HG03039 (cell line): ENCODE measurements around the gene VEGFA.

Experiments
- ATAC-seq: cut with Tn5 transposase; IDR thresholded peaks from one replicate; pipeline ENCODE4 v1.9.1; 2021; ENCODE audit warnings: mild to moderate bottlenecking, moderate library complexity; ENCODE audit not compliant: unreplicated experiment

VEGFA gene

DNA sequence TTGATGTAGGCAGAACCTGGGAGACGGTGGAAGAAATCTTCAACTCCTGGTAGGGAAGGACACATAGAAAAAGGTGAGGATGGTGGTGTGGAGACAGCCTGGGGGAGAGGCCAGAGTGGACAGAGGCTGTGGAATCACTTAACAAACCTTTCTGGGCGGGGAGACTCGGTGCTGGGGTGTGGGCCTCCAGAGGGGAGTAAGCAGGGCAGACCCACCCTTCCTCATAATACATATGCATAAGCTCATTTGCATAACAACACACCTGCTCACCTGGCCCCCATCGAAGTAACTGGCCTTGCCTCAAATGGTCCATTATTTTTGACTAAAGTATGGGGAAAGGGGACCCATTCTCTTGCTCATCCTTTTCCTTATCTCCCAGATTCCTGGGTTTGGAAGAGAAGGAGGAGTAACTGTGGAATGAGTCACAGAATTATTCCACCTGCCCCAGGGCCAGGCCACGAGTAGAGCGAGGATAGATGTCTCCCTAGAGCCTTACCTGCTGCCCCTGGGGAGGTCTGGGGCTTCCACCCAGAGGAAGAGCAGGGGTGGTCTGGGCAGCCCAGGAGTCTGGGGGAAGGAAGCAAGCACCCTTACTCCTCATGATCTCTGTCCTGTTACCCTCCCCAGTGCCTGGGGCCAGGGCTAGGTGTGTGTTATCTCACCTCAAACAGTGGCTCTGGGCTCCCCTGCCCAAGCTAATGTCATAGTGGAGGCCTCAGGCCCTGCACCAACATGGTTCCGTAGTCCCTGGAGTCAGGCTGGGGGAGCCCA lies 10.7 kb upstream of the VEGFA start:
- ATAC-seq, result no peak

DNA sequence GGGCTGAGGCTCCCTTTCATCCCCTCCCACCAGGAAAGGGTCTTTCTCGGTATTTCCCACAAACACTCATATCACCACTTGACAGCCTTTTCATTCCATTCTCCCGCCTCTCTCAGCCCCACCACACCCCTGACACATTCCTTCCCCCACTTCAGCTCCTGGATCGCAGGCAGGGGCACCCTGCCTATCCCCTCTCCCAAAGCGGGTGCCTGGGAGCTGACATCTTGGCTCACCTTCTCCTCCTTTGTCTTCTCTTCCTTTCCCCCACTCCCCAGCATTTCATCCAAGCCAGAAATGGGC lies 10.2 kb upstream of the VEGFA start:
- ATAC-seq, result no peak

DNA sequence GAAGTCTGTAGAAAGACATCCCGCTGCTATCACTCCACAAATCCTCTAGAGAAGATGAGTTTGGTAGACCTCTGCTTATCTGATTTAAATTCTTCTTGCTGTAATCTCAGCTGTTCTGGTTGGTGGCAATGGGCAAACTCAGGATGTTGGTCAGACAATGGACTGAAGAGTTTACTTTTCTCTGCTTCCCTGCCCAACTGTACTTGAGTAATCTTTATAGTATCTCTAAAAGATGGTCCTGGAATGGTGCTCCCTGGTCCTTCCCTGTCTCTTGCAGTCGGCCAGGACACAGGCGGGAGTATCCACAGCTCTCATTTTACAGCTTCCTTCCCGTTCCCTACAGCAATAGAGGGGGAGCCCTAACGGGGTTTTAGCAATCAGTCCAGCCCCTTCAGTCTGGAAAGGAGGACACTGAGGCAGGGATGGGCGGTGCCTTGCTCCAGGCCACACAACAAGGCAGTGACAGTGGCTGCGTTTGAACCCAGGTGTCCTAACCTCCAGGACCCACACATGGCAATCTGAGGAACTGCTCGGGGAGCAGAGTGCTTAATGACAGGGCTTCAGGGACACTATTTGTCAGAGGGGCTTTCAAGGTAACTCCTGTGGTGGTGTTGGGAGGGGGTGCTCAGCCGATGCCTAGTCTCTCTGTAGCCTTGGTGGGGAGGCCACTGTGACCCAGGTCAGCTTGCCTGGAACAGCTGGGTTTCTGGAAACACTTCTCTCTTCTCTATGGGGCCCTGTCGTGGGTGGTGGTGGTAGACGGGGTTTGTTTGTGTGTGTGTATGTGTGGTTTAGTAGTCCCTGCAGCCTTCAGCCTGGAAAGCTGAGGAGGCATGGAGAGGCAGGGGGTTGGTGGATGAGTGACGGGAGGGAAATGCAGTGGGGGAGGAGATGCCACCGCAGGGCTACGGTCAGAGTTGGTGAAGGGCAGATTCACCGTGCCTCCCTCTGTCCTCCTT lies 9.5 kb upstream of the VEGFA start:
- ATAC-seq, result no peak

DNA sequence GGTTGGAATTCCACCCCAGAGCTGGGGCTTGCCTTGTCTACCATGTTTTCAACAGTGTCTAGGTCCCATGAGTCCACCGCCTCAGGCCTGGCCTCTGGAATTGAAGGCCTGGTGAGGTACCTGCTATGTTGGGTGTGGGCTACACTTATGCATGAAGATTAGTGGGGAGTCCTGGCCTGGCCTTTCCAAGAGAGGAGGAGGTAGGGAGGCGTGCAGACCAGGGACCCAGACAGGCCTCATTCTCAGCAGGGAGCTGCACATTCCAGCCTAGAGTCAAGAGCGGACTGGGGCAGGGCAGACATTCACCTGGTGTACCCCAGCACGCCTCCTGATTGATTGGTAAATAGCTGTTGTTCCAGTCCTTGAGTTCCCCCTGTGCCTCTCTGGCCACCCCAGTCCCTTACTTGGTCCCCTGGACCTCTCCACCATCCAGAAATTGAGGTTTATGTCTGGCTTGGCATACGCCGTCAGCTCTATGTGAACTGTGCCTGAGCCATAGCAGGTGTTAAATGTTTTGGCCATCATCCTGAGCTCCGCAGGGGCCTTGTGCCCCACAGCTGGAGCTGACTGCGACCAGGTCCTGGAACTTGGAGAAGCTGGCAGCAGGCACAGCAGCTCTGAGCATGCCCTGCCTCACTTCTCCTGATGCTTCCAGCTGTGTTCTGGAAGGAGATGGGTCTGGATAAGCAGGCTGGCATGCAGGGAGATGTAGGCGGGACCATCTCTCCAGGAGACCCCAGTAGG lies 8.2 kb upstream of the VEGFA start:
- ATAC-seq, result no peak

DNA sequence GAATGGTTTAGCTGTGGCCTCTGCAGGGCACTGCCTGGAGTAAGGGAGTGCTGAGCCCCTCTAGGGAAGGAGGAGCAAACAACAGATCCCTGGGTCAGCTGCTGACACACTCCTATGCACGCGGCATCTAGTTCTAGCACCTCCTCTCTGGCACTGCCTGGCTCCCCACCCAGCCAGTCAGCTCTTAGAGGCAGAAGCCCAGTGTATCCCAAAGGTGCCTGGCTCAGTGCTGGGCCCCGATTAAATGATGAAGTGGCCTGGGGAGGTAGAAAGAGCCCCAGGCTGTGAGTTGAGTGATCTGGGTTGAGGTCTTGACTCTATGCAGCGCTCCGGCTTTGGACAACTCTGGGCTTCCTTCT lies 7.6 kb upstream of the VEGFA start:
- no peak for ATAC-seq

DNA sequence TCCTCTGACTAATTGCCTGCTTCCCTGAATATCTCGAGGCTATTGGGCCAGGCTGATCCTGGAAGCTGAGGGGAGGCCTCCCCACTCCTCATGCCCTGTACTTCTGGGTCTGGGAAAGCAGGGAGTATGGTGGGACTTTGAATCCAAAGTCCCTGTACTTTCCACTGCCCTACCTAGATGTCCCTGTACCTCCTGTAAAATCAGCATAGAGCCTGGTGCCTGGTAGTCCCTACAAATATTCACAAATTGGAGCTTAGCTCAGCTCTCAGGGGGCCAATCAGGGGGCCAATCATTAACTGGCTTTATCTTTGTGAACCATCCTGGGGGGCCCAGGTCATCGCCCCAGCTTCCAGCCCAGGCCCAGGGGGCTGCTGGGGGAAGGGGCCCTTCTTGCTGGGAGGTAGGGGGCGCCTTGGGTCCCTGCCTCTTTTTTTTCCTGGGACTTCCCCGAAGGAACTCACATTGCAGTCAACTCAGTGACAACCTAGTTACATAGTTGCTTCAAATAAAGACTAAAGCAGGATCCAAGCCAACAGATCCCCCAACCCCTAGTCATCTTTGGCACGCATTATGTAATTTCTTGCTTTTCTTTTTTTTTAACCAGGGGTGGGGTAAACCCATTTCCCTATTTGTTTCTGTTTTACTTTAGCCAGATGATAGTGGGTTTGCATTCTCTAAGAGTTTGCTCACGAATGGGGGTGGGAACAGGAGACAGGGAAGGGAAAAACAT lies 6.9 kb upstream of the VEGFA start:
- no peak for ATAC-seq

DNA sequence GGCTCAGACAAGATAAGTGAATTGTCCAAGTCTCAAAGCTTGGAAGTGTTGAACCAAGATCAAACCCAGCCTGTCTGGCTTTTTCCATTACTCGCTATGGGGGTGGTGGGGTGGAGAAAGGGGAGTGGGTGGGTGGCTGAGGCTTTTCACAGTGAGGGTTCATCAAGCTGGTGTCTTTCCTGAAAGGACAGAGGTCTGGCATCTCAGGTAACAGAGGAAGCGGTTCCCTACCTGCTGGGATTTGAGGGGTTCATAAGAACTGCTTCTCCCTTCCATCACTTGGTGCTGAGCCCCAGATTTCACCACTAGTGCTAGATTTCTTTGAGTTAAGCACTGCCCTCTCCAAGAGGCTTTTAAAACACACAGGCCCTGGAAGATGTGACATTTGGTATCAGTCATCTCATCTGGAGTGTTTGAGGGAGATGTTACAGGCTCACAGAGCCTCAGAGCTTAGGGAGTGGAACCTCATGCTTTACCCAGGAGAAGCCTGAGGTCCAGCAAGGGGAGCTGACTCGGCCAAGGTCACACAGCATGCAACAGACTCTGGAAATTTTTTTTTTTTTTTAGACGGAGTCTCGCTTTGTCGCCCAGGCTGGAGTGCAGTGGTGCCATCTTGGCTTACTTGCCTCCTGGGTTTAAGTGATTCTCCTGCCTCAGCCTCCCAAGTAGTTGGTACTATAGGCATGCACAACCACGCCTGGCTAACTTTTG lies 6.0 kb upstream of the VEGFA start:
- ATAC-seq, result no peak

DNA sequence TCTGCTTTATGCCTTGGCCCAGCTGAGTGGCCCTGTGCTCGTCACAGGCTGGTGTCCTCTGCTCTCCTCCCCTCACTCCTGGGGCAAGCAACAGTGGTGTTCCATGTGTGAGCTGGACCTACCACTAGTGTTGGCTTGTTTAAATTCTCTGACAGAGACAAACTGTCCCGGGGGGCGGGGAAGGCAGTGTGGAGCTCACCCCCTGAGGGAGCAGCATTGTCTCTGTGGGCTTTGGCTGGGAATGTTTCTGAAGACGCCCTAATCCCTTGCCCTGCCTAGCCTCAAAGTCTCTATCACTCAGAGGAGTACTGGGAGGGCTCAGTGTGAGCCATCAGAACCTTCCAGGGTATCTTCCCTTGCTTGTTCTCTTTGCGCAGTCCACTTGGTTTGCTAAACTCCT lies 5.2 kb upstream of the VEGFA start:
- no peak for ATAC-seq

DNA sequence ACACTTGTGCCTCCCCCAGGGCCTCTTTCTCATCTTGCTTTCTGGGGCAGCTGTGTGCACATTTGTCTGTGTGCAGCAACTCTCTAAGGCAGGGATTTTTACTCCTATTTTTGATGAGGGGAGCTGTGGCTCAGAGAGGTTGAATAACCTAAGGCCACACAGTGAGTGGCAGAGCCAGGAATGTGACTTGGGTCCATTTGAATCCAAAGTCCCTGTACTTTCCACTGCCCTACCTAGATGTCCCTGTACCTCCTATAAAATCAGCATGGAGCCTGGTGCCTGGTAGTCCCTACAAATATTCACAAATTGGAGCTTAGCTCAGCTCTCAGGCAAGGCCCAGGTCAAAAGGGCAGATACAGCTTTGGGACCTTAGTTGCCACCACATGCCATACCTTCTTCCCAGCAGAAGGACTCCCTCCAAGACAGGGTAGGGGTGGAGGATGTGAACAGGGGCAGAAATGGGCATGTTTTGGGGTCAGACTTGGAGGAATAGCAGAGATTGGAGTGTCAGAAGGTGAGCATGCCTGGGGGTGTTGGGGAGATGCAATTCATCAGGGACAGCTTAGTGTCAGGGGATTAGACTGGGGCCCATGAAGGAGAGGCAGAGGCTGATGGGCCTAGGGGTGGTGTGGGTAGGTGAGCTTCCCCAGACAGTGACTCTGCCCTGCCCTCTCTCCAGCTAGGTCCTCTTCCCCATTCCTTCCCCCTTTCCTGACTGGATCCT lies 4.1 kb upstream of the VEGFA start:
- no peak for ATAC-seq

DNA sequence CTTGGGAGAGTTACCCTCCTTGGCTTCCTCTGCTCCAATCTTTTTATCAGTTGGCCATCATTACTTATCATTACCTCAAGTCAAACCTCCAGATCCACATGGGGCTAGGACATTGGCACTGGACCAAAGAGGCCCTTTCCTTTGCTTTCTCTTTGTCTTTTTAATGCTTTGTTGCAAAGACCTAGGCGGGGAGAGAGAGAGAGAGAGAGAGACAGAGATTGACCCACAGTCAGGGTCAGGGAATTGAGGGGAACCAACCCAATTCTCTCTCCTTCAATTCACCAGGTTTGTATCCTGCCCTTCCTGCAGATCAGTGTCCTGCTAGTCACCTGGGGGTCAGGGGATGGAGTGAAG lies 3.5 kb upstream of the VEGFA start:
- no peak for ATAC-seq

DNA sequence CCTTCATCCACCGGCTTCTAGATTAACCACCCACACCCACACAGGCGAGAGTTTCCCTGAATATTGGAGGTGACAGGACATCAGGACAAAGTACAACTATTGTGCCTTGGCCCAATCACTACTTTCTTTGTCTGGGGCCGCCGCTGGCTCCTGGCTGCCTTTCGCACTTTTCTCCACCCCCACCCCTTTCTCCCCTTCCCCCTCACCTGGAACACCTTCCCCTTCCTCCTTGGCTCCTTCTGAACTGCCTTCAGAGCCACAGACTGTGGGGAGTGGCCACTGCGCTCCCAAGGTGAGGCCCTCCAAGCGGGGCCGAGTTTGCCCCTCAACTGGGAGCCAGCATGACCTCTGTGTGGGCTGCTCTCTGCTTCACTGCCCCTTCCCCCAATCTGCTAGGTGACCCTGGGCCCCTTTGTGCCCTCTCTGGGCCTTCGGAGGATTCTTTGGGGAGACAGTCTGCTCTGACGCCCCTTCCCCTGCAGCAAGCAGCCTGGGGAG lies 3.0 kb upstream of the VEGFA start:
- ATAC-seq, result no peak

DNA sequence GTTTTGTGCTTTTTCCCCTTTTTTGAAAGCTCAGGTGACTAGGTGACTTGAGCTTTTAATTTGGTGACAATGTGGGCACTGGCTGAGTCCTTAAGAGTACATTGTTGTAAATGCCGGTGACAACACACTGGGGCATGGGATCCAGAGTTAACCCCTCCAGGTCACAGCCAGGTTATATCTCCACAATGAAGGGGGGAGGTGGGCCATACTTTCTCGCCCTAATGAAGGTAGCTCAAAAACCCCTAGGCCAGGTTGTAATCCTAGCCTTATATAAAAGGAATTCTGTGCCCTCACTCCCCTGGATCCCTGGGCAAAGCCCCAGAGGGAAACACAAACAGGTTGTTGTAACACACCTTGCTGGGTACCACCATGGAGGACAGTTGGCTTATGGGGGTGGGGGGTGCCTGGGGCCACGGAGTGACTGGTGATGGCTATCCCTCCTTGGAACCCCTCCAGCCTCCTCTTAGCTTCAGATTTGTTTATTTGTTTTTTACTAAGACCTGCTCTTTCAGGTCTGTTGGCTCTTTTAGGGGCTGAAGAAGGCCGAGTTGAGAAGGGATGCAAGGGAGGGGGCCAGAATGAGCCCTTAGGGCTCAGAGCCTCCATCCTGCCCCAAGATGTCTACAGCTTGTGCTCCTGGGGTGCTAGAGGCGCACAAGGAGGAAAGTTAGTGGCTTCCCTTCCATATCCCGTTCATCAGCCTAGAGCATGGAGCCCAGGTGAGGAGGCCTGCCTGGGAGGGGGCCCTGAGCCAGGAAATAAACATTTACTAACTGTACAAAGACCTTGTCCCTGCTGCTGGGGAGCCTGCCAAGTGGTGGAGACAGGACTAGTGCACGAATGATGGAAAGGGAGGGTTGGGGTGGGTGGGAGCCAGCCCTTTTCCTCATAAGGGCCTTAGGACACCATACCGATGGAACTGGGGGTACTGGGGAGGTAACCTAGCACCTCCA lies 2.2 kb upstream of the VEGFA start:
- ATAC-seq, result no peak

DNA sequence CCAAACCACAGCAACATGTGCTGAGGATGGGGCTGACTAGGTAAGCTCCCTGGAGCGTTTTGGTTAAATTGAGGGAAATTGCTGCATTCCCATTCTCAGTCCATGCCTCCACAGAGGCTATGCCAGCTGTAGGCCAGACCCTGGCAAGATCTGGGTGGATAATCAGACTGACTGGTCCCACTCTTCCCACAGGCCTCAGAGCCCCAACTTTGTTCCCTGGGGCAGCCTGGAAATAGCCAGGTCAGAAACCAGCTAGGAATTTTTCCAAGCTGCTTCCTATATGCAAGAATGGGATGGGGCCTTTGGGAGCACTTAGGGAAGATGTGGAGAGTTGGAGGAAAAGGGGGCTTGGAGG lies 1.5 kb upstream of the VEGFA start:
- ATAC-seq, result no peak

DNA sequence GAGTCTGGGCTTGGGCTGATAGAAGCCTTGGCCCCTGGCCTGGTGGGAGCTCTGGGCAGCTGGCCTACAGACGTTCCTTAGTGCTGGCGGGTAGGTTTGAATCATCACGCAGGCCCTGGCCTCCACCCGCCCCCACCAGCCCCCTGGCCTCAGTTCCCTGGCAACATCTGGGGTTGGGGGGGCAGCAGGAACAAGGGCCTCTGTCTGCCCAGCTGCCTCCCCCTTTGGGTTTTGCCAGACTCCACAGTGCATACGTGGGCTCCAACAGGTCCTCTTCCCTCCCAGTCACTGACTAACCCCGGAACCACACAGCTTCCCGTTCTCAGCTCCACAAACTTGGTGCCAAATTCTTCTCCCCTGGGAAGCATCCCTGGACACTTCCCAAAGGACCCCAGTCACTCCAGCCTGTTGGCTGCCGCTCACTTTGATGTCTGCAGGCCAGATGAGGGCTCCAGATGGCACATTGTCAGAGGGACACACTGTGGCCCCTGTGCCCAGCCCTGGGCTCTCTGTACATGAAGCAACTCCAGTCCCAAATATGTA lies 957 bp upstream of the VEGFA start:
- no peak for ATAC-seq

DNA sequence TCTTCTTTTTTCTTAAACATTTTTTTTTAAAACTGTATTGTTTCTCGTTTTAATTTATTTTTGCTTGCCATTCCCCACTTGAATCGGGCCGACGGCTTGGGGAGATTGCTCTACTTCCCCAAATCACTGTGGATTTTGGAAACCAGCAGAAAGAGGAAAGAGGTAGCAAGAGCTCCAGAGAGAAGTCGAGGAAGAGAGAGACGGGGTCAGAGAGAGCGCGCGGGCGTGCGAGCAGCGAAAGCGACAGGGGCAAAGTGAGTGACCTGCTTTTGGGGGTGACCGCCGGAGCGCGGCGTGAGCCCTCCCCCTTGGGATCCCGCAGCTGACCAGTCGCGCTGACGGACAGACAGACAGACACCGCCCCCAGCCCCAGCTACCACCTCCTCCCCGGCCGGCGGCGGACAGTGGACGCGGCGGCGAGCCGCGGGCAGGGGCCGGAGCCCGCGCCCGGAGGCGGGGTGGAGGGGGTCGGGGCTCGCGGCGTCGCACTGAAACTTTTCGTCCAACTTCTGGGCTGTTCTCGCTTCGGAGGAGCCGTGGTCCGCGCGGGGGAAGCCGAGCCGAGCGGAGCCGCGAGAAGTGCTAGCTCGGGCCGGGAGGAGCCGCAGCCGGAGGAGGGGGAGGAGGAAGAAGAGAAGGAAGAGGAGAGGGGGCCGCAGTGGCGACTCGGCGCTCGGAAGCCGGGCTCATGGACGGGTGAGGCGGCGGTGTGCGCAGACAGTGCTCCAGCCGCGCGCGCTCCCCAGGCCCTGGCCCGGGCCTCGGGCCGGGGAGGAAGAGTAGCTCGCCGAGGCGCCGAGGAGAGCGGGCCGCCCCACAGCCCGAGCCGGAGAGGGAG lies 580 bp downstream of the VEGFA start:
- no peak for ATAC-seq

DNA sequence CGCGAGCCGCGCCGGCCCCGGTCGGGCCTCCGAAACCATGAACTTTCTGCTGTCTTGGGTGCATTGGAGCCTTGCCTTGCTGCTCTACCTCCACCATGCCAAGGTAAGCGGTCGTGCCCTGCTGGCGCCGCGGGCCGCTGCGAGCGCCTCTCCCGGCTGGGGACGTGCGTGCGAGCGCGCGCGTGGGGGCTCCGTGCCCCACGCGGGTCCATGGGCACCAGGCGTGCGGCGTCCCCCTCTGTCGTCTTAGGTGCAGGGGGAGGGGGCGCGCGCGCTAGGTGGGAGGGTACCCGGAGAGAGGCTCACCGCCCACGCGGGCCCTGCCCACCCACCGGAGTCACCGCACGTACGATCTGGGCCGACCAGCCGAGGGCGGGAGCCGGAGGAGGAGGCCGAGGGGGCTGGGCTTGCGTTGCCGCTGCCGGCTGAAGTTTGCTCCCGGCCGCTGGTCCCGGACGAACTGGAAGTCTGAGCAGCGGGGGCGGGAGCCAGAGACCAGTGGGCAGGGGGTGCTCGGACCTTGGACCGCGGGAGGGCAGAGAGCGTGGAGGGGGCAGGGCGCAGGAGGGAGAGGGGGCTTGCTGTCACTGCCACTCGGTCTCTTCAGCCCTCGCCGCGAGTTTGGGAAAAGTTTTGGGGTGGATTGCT lies 1.3 kb downstream of the VEGFA start:
- no peak for ATAC-seq
